Gastrocnemius medialis (tissue), 4 donors: ENCODE data around the gene PTTG1IP. TPM values are rescaled to one million over a fixed set of nuclear protein-coding genes. Genes with fewer than 3 reads are reported as not detected.
"Not testable (repeated sequence)": the region's sequence is repeated elsewhere in the genome, so short reads cannot be mapped to it uniquely, and the experiment has no call there.

Experiments
- ATAC-seq, 2 donors: fragments of 150-250 bp; one replicate each; pipeline ENCODE4 v1.9.1; 2016
- DNase-seq, 2 donors: peaks; one replicate each; pipeline ENCODE4 v3.0.0-alpha.2; 2019
- H3K27ac ChIP-seq, 4 donors: fragments of 200-600 bp; sonication (generic); 1 replicate in 1 of 4; 2 replicates in 3 of 4; pipeline ENCODE4 v1.5.1; 2016 to 2018; ENCODE audit warnings: mild to moderate bottlenecking in 2 of 4, moderate library complexity in 1 of 4
- H3K27me3 ChIP-seq, 3 donors: fragments of 200-600 bp; sonication (generic) in 2 of 3; 1 replicate in 1 of 3; 2 replicates in 2 of 3; pipeline versions ENCODE4 v1.5.1 to v1.6.0; 2016 to 2019; ENCODE audit warnings: mild to moderate bottlenecking in 1 of 3, moderate library complexity in 1 of 3
- H3K36me3 ChIP-seq, 2 donors: fragments of 200-600 bp; sonication (generic) in 1 of 2; one replicate each; pipeline ENCODE4 v1.5.1; 2017 to 2018
- H3K4me1 ChIP-seq, 2 donors: fragments of 200-600 bp; sonication (generic) in 1 of 2; one replicate each; pipeline ENCODE4 v1.5.1; 2016 to 2017; ENCODE audit warnings: mild to moderate bottlenecking in 2 of 2
- H3K4me3 ChIP-seq, 4 donors: fragments of 200-600 bp; sonication (generic) in 3 of 4; 1 replicate in 1 of 4; 2 replicates in 3 of 4; pipeline ENCODE4 v1.5.1; 2016 to 2019; ENCODE audit warnings: mild to moderate bottlenecking in 2 of 4
- H3K9me3 ChIP-seq, 3 donors: fragments of 200-600 bp; sonication (generic) in 2 of 3; 1 replicate in 1 of 3; 2 replicates in 2 of 3; pipeline ENCODE4 v1.5.1; 2016 to 2019
- CTCF ChIP-seq, 5 experiments: fragments of 450-650 bp in 3 of 5; fragments of 200-600 bp in 2 of 5; sonication (generic) in 2 of 5; IDR thresholded peaks in 4 of 5; conservative IDR thresholded peaks in 1 of 5; 1 replicate in 4 of 5; 2 replicates in 1 of 5; pipeline ENCODE4 v1.5.1; 2016 to 2019; ENCODE audit warnings: antibody characterized with exemption in 5 of 5, mild to moderate bottlenecking in 3 of 5, moderate library complexity in 3 of 5
- POLR2A ChIP-seq, 2 donors: fragments of 450-650 bp; IDR thresholded peaks; one replicate each; pipeline ENCODE4 v1.6.1; 2017; ENCODE audit warnings: antibody characterized with exemption in 2 of 2, mild to moderate bottlenecking in 2 of 2, moderate library complexity in 2 of 2
- in situ Hi-C, 4 donors: fragments of 200-750 bp; cut with MboI; loops; one replicate each; pipeline versions ENCODE4 v1.15.0 to v1.8.0; 2017; ENCODE audit warnings: low sequenced_read_pairs in 4 of 4
- intact Hi-C: fragments of 100-400 bp; cut with DNase I; formaldehyde crosslinking; loops from one replicate; pipeline ENCODE4 v1.15.1; 2023; ENCODE audit warnings: low total_unique reads
- total RNA-seq, 4 donors: library from RNA; depleted of rRNA; stranded (reverse); fragments of >200 nt; gene quantifications; one replicate each; pipeline versions ENCODE4 v1.1.0 to v1.2.3, GENCODE V29; 2016

Gene PTTG1IP
- total RNA-seq, 4 donors from 2014 or later: 116 to 217 (median 127) TPM

GRCh38 chr21:44833663-44834062, 39.8 kb downstream of the PTTG1IP start:
- no peak overlapping the region for H3K27ac ChIP-seq
- ATAC-seq: no peak
- in situ Hi-C loops: no loop called here

GRCh38 chr21:44832516-44833255, 40.8 kb downstream of the PTTG1IP start:
- H3K4me1 ChIP-seq, ATAC-seq, DNase-seq, H3K4me3 ChIP-seq, H3K9me3 ChIP-seq, H3K36me3 ChIP-seq, H3K27me3 ChIP-seq, intact Hi-C loops, H3K27ac ChIP-seq, in situ Hi-C loops: not testable (repeated sequence)

More at GRCh38 chr21:44833663-44834062, 39.8 kb downstream of the PTTG1IP start:
- Histone ChIP-seq H3K9me3 (peaks cover 0 to 2% (median 0%) of the 10 kb centered on the region in 3 donors), H3K4me3 (no peak overlapping the region), H3K36me3 (no peaks in the 10 kb centered on the region), H3K4me1 (peaks cover 0 to 6% of the 10 kb centered on the region in 2 donors), H3K27me3 (no peaks in the 10 kb centered on the region)
- DNase-seq: no peak
- intact Hi-C loops: no loop called here
- TF ChIP-seq CTCF (IDR thresholded peaks at IDR 0.05 in 4 of 5, conservative IDR thresholded peaks at IDR 0.05 in 1 of 5) (no peak), POLR2A (IDR thresholded peaks at IDR 0.05) (no peak)

- Histone ChIP-seq H3K27me3 (no peaks in the 10 kb centered on the region), H3K4me1 (no peaks in the 10 kb centered on the region), H3K27ac (no peak overlapping the region), H3K36me3 (no peaks in the 10 kb centered on the region), H3K9me3 (peaks cover 0 to 13% (median 0%) of the 10 kb centered on the region in 3 donors), H3K4me3 (no peak overlapping the region)
- no peak for ATAC-seq
- TF ChIP-seq POLR2A (IDR thresholded peaks at IDR 0.05) (no peak), CTCF (IDR thresholded peaks at IDR 0.05 in 4 of 5, conservative IDR thresholded peaks at IDR 0.05 in 1 of 5) (no peak)
- intact Hi-C loops (no loop called here), in situ Hi-C loops (no loop called here)
- no peak for DNase-seq
These were observed 42.1 kb downstream of the PTTG1IP start for GRCh38 chr21:44831227-44831860.

- no peak overlapping the region for H3K4me3 ChIP-seq
These were observed 43.9 kb downstream of the PTTG1IP start for GRCh38 chr21:44829507-44830092.

More at GRCh38 chr21:44829507-44830092, 43.9 kb downstream of the PTTG1IP start:
- Histone ChIP-seq H3K27me3 (no peaks in the 10 kb centered on the region), H3K9me3 (peaks cover 0 to 13% (median 0%) of the 10 kb centered on the region in 3 donors), H3K27ac (no peak overlapping the region), H3K4me1 (no peaks in the 10 kb centered on the region), H3K36me3 (no peaks in the 10 kb centered on the region)
- intact Hi-C loops (no loop called here), in situ Hi-C loops (no loop called here)
- ATAC-seq (no peak), DNase-seq (no peak)
- TF ChIP-seq CTCF (IDR thresholded peaks at IDR 0.05 in 4 of 5, conservative IDR thresholded peaks at IDR 0.05 in 1 of 5) (no peak), POLR2A (IDR thresholded peaks at IDR 0.05) (no peak)
